ENCODE results near the gene DIP2A.
"Not testable (repeated sequence)": the region's sequence is repeated elsewhere in the genome, so short reads cannot be mapped to it uniquely, and the experiment has no call there.

The DIP2A gene

DNA sequence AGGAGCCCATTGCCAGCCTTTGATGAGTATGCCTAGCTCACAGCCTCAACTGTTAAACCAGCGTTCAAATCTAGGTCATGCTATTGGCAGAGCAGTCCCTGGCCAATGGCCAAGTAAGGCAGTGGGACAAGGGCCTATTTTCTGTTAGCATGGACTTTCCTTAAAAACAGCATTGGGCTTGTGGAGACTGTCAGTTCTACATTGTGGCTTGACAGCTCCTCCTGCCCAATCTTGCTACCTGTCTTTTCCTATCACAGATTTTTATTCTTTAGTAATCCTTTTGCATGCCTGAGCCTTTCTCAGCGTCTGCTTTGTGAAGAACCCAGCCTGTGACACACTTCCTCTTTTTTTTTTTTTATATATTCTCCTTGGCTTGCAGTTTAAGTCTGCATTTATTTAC, 56.4 kb downstream of the DIP2A start:
- TF ChIP-seq CTCF (IDR thresholded peaks at IDR 0.05; ENCODE audit: low read depth, low read length), result no peak
- H3K27me3 ChIP-seq (ENCODE audit: insufficient read depth, low read depth, severe bottlenecking), result no peaks in the 10 kb centered on the region
- DNase-seq, result no peak
- no peaks in the 10 kb centered on the region for H3K9me3 ChIP-seq (ENCODE audit: severe bottlenecking)
- no peak overlapping the region for H3K27ac ChIP-seq
- H3K36me3 ChIP-seq, result peaks cover 35% of the 10 kb centered on the region
- no peak overlapping the region for H3K4me3 ChIP-seq (ENCODE audit: low read depth, low read length)

GRCh38 chr21:46516068-46516467, 57.4 kb downstream of the DIP2A start:
- TF ChIP-seq CTCF (IDR thresholded peaks at IDR 0.05; ENCODE audit: low read depth, low read length), result no peak
- H3K36me3 ChIP-seq, result peaks cover 31% of the 10 kb centered on the region
- DNase-seq, result no peak

GRCh38 chr21:46517361-46517760, 58.7 kb downstream of the DIP2A start:
- no peak for TF ChIP-seq CTCF (IDR thresholded peaks at IDR 0.05; ENCODE audit: low read depth, low read length)
- Histone ChIP-seq H3K27ac (no peak overlapping the region), H3K36me3 (peaks cover 18% of the 10 kb centered on the region), H3K4me3 (ENCODE audit: low read depth, low read length) (no peak overlapping the region), H3K27me3 (ENCODE audit: insufficient read depth, low read depth, severe bottlenecking) (no peaks in the 10 kb centered on the region), H3K9me3 (ENCODE audit: severe bottlenecking) (no peaks in the 10 kb centered on the region)
- no peak for DNase-seq

More at GRCh38 chr21:46516068-46516467, 57.4 kb downstream of the DIP2A start:
- Histone ChIP-seq H3K9me3 (ENCODE audit: severe bottlenecking) (no peaks in the 10 kb centered on the region), H3K4me3 (ENCODE audit: low read depth, low read length) (no peak overlapping the region), H3K27ac (no peak overlapping the region), H3K27me3 (ENCODE audit: insufficient read depth, low read depth, severe bottlenecking) (no peaks in the 10 kb centered on the region)

DNA sequence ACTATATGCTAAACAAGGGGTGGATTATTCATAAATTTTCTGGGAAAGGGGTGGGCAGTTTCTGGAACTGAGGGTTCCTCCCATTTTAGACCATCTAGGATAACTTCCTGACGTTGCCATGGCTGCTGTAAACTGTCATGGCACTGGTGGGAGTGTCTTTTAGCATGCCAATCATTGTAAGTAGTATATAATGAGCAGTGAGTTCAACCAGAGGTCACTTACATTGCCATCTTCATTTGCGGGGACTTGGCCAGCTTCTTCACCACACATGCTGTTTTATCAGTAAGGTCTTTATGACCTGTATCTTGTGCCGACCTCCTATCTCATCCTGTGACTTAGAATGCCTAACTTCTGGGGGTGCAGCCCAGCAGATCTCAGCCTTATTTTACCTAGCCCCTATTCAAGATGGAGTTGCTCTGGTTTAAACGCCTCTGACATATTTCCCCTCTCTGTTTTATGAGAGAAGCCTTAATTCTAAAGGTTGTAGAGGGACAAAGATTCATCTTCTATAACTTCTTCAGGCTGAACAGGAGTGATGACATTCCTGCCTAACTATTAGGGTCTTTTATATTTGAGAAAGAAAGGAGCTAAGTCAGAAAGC, 60.4 kb downstream of the DIP2A start:
- no peak for TF ChIP-seq CTCF (IDR thresholded peaks at IDR 0.05; ENCODE audit: low read depth, low read length)
- peaks cover 17% of the 10 kb centered on the region for H3K36me3 ChIP-seq
- H3K9me3 ChIP-seq (ENCODE audit: severe bottlenecking), result no peaks in the 10 kb centered on the region
- DNase-seq, result no peak
- H3K4me3 ChIP-seq (ENCODE audit: low read depth, low read length), result no peak overlapping the region
- no peak overlapping the region for H3K27ac ChIP-seq
- H3K27me3 ChIP-seq (ENCODE audit: insufficient read depth, low read depth, severe bottlenecking), result no peaks in the 10 kb centered on the region

DNA sequence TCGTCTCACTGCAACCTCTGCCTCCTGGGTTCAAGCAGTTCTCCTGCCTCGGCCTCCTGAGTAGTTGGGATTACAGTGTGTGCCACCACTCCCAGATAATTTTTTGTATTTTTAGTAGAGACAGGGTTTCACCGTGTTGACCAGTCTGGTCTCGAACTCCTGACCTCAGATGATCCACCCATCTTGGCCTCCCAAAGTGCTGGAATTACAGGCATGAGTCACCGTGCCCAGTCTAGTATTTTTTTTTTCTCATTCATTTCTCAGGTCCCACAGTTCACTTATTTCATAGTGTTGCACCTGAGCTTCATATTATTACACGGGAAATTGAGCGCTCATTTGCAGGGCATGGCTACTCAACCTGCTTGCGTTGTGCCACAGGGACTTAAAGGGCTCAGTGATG, 68.7 kb downstream of the DIP2A start:
- H3K27ac ChIP-seq; H3K4me3 ChIP-seq (ENCODE audit: low read depth, low read length); H3K9me3 ChIP-seq (ENCODE audit: severe bottlenecking); DNase-seq; H3K27me3 ChIP-seq (ENCODE audit: insufficient read depth, low read depth, severe bottlenecking): not testable (repeated sequence)
- peaks cover 21% of the 10 kb centered on the region for H3K36me3 ChIP-seq

- Histone ChIP-seq H3K9me3 (ENCODE audit: severe bottlenecking) (no peaks in the 10 kb centered on the region), H3K27ac (no peak overlapping the region), H3K36me3 (peaks cover 24% of the 10 kb centered on the region), H3K27me3 (ENCODE audit: insufficient read depth, low read depth, severe bottlenecking) (no peaks in the 10 kb centered on the region), H3K4me3 (ENCODE audit: low read depth, low read length) (no peak overlapping the region)
- TF ChIP-seq CTCF (IDR thresholded peaks at IDR 0.05; ENCODE audit: low read depth, low read length), result no peak
- DNase-seq, result no peak
Observed at GRCh38 chr21:46527801-46528200, 69.1 kb downstream of the DIP2A start.

Data from WERI-Rb-1 (cell line).